Tibial nerve (tissue), 4 donors: ENCODE measurements around the gene ZFP69.

Experiments
- CTCF ChIP-seq, 5 experiments: fragments of 200-600 bp in 3 of 5; fragments of 450-650 bp in 2 of 5; sonication (generic) in 3 of 5; IDR thresholded peaks; one replicate each; pipeline ENCODE4 v1.5.1; 2016 to 2019; ENCODE audit warnings: antibody characterized with exemption in 5 of 5, mild to moderate bottlenecking in 3 of 5, moderate library complexity in 2 of 5
- EP300 ChIP-seq, 2 donors: sonication (generic); formaldehyde crosslinking; IDR thresholded peaks; one replicate each; pipeline ENCODE4 v1.6.1; 2017; ENCODE audit warnings: antibody characterized with exemption in 2 of 2, mild to moderate bottlenecking in 1 of 2
- POLR2A ChIP-seq, 2 donors: fragments of 450-650 bp; IDR thresholded peaks; one replicate each; pipeline ENCODE4 v1.6.1; 2017; ENCODE audit warnings: antibody characterized with exemption in 2 of 2, mild to moderate bottlenecking in 2 of 2, moderate library complexity in 2 of 2

- no peak for TF ChIP-seq CTCF (IDR thresholded peaks at IDR 0.05)
- TF ChIP-seq POLR2A (IDR thresholded peaks at IDR 0.05): no peak
- TF ChIP-seq EP300 (IDR thresholded peaks at IDR 0.05): no peak
These were observed 37.8 kb upstream of the ZFP69 start for GRCh38 chr1:40439247-40439646.
